GM04503 (cell line): ENCODE data around the gene TFDP2.
"Not testable (repeated sequence)": the region's sequence is repeated elsewhere in the genome, so short reads cannot be mapped to it uniquely, and the experiment has no call there.

ENCODE experiments used
- DNase-seq: peaks from one replicate; pipeline ENCODE4 v3.0.0-alpha.2; 2012; ENCODE audit warnings: low read depth

TFDP2 gene

DNA sequence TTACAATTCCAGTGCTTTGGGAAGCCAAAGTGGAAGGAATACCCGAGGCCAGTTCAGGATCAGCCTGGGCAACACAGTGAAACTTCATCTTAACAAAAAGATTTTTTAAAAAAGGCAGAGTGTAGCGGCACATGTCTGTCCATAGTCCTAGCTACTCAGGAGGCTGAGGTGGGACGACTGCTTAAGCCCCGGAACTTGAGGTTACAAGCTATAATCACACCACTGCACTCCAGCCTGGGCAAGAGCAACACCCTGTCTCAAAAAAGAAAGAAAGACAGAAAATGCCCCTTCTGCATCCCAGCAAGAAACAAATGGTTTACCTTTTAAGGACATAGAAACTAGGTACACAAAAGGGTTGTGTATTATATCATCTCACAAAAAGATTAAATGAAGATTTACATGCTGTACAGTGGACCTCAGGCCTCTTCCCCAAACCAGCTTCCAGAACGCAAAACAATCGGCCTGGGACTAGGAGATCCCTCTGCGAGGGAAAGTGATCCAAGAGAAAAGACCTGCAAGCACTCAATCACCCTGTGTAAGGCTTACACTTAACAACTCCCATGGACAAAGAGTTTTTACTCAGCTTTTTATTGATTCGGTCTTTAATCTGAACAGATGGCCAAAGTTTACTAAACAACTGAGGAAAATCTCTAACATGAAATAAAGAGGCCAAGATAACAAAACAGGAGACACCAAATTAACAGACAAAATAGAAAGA lies 21.2 kb downstream of the TFDP2 start:
- no peak for DNase-seq

DNA sequence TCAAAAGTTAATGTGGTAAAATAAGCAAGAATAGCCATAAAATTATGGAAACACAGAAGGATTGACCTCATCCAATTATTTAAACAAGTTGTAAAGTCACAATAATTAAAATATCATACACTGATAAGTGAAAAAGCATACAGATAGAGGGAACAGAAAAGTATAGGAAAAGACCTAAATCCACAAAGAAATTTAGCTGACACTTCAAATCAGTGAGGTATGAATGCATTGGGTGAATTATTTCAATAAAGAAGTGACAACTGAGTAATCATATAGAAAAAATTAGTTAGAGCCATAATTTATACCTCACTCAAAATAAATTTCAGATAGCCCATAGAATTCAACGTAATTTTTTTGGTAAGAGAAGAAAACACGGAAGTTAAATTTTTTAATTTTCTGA lies 25.1 kb downstream of the TFDP2 start:
- DNase-seq, result no peak

GRCh38 chr3:142120707-142121106 lies 28.6 kb downstream of the TFDP2 start:
- no peak for DNase-seq

- DNase-seq, result no peak
Observed at GRCh38 chr3:142118911-142119310, 30.4 kb downstream of the TFDP2 start.

DNA sequence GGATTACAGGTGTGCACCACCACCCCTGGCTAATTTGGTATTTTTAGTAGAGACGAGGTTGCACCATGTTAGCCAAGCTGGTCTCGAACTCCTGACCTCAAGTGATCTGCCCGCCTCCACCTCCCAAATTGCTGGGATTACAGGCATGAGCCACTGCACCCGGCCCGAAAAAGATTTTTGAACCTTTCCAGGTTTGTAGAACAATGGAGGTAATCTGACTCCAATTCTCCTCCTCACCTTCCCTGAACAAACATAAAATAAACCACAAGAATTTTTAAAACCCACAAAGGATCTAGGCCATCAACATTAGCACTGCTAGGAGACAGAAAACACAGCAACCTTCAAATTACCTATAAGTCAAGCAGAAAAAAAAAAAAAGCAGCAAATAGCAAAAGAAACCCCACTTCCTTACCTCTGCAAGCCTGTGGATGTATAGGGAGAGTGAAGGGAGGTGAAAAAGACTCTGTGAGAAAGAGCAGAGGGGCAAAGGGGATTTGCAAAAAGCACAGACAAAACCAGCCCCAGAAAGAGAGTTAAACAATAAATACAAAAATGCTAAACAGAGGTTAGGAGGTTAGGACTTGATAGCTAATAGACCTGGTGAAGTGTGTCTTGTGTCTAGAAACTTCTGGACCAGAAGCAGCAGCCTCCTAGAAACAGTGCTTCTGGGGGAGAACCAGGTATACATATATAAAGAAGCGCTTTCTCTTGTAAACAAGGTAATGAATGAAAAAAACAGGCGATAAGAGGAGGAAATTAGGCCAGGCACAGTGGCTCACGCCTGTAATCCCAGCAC lies 32.1 kb downstream of the TFDP2 start:
- no peak for DNase-seq

DNA sequence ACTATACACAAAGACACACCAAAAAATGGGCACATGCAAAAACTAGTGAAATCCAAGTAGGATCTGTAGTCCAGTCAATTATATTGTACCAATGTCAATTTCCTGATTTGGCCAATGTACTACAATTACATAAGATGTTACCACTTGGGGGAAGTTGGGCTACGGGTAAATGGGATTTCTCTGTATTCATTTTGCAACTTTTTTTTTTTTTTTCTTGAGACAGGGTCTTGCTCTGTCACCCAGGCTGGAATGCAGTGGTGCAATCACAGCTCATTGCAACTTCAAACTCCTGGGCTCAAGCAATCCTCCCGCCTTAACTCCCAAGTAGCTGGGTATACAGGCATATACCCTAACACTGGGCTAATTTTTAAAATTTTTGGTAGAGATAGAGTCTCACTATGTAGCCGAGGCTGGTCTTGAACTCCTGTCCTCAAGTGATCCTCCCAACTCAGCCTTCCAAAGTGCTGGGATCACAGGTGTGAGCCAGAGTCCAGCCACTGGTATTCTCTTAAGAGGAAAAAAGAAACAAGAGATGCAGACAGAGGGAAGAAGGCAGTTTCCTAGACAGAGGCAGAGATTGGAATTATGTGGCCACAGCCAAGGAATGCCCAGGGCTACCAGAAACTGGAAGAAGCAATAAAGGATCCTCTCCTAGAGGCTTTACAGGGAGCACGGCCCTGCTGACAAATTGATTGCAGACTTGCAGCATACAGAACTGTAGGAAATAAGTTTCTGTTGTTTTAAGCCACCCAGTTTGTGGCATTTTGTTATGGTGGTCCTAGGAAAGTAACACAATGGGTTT lies 33.3 kb downstream of the TFDP2 start:
- no peak for DNase-seq

- DNase-seq, result no peak
Observed at GRCh38 chr3:142112601-142113000, 36.7 kb downstream of the TFDP2 start.

GRCh38 chr3:142106548-142106947 lies 42.8 kb downstream of the TFDP2 start:
- no peak for DNase-seq

GRCh38 chr3:142105991-142106390 lies 43.4 kb downstream of the TFDP2 start:
- no peak for DNase-seq

- no peak for DNase-seq
Observed at GRCh38 chr3:142104763-142105162, 44.6 kb downstream of the TFDP2 start.

GRCh38 chr3:142098964-142099363 lies 50.4 kb downstream of the TFDP2 start:
- DNase-seq, result no peak

DNA sequence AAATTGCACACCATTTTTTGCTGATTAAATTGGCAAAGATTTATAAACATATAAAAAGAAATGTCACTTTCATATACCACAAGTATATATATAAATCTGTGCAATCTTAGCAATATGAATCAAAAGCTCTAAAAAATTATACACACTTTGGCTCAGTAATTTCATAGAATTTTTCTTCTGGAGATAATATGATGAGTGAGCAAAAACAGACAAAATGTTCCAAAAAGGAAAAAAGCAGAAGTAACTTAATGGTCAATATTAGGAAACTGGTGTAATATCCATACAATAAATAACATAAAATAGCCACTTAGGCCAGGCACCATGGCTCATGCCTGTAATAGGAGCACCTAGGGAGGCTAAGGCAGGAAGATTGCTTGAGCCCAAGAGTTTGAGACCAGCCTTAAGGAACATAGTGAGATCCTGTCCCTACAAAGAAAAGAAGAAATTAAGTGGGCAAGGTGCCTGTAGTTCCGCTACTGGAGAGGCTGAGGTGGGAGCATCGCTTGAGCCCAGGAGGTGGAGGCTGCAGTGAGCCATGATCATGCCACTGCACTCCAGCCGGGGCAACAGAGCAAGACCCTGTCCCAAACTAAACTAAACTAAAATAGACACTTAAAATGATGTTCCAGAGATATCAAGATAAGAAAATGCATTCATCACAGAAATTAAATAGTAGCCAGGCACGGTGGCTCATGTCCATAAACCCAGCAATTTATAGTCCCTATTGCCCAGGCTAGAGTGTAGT lies 52.1 kb downstream of the TFDP2 start:
- DNase-seq, result no peak

DNA sequence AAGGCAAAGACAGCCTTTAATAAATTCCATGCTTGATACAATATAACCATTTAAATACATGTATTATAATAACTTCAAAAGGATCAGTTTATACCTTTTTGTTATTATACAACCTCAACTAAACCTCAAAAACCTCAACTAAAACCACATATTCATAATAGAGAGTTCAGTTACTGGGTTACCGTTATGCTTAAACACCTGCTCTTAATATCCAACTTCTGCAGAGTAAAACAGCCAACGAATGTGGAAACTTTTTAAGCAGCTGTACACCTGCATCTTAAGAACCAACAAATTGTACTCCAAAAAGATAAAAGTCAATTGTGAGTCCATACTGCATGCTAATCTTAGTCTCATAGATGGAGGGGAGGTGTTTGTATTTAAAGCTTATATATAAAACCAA lies 53.5 kb downstream of the TFDP2 start:
- DNase-seq, result no peak

- not testable (repeated sequence) for DNase-seq
Observed at GRCh38 chr3:142088925-142089324, 60.4 kb downstream of the TFDP2 start.

- DNase-seq, result peak; percentile 7
Observed at GRCh38 chr3:142088522-142088921, 60.8 kb downstream of the TFDP2 start.

DNA sequence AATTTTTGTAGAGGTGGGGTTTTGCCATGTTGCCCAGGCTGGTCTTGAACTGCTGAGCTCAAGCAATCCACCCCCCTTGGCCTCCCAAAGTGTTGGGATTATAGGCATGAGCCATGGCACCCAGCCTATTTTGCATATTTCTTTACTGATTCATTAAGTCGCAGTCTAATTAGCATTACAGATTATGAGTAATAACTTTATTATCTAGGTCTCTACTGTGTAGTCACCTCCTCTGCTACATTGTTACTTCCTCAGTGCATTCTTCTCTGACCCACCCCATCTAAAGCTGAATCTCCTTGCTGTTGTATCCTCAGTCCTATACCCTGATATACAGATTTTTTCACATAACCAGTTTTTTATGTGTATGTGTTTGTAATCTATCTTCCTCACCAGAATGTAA lies 61.7 kb downstream of the TFDP2 start:
- peak; percentile 60 for DNase-seq

GRCh38 chr3:142086581-142087090 lies 62.7 kb downstream of the TFDP2 start:
- no peak for DNase-seq

DNA sequence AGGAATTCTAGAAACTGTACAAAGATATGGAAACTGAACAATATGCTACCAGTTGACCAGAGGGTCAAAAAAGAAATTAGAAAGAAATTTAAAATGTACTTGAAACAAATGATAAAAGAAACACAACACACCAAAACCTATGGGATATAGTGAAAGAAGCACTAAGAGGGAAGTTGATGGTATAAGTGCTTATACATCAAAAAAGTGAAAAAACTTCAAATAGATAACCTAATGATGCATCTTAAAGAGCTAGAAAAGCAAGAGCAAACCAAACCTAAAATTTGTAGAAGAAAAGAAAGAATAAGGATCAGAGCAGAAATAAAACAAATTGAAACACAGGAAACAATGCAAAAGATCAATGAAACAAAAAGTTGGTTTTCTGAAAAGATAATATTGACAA lies 68.2 kb downstream of the TFDP2 start:
- DNase-seq, result no peak

GRCh38 chr3:142077859-142078500 lies 71.4 kb downstream of the TFDP2 start:
- no peak for DNase-seq

GRCh38 chr3:142077155-142077858 lies 72.0 kb downstream of the TFDP2 start:
- DNase-seq, result no peak

DNA sequence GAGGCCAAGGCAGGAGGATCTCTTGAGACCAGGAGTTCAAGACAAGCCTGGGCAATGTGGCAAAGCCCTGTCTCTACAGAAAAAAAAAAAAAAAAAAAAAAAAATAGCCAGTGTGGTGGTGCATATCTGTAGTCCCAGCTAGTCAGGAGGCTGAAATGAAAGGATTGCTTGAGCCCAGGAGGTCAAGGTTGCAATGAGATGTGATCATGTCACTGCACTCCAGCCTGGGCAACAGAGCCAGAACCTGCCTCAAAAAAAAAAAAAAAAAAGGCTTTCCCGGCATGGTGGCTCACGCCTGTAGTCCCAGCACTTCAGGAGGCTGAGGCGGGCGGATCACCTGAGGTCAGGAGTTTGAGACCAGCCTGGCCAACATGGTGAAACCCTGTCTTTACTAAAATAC lies 73.7 kb downstream of the TFDP2 start:
- DNase-seq, result not testable (repeated sequence)
